ENCODE data around the gene MTG1.

MTG1 gene

DNA sequence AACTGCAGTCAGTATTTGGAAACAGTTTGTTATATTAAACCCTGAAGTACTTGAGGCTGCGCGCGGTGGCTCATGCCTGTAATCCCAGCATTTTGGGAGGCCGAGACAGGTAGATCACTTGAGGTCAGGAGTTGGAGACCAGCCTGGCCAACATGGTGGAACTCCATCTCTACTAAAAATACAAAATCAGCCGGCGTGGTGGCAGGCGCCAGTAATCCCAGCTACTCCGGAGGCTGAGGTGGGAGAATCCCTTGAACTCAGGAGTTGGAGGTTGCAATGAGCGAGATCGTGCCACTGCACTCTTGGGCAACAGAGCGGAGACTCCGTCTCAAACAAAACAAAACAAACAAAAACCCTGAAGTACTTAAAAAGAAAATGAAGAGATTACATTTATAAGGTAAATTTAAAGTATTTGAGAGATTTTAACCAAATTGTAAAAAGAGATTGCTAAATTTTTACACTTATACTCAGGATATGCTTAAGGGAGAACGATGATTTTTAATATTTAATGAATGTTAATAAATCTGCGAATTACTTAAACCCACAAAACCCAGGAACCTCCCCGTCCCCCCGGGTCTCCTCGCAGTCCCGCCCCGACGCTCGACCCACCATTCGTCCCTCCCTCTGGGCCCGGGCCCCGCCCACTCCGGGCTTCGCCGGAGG lies 425 bp upstream of the MTG1 start:
- no peak for DNase-seq
- H3K36me3 Mint-ChIP-seq (ENCODE audit: low read depth): peaks cover 40% of the 10 kb centered on the region

DNA sequence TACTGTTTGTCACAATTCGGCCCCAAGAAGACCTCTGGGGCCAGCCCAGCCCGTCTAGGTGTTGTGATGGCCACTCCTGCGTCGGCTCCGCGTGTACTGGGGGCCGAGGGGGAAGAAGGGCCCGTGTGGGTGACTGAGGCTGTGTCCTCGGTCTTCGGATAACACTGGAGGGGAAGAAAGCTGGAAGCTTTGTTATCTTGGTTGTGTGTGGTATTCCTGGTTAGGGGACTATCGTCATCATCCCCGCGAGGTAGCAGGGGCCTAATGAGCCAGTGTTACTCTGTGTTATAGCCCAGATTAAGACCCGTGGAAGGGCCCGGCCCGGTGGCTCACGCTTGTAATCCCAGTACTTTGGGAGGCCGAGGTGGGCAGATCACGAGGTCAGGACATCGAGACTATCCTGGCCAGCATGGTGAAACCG lies 854 bp downstream of the MTG1 start:
- H3K27ac Mint-ChIP-seq: peak overlapping the region; percentile 97
- DNase-seq: no peak
- H3K4me3 Mint-ChIP-seq: peak overlapping the region; percentile 96
- H3K36me3 Mint-ChIP-seq (ENCODE audit: low read depth): peaks cover 53% of the 10 kb centered on the region
- no peaks in the 10 kb centered on the region for H3K27me3 Mint-ChIP-seq
- peaks cover 64% of the 10 kb centered on the region for H3K4me1 Mint-ChIP-seq (ENCODE audit: low read depth)
- H3K9me3 Mint-ChIP-seq: no peaks in the 10 kb centered on the region

More for the DNA sequence above, 425 bp upstream of the MTG1 start:
- Mint-ChIP-seq H3K4me1 (ENCODE audit: low read depth) (peaks cover 69% of the 10 kb centered on the region), H3K27ac (peak overlapping the region; percentile 75), H3K9me3 (no peaks in the 10 kb centered on the region), H3K27me3 (no peaks in the 10 kb centered on the region), H3K4me3 (peak overlapping the region; percentile 96)

DNA sequence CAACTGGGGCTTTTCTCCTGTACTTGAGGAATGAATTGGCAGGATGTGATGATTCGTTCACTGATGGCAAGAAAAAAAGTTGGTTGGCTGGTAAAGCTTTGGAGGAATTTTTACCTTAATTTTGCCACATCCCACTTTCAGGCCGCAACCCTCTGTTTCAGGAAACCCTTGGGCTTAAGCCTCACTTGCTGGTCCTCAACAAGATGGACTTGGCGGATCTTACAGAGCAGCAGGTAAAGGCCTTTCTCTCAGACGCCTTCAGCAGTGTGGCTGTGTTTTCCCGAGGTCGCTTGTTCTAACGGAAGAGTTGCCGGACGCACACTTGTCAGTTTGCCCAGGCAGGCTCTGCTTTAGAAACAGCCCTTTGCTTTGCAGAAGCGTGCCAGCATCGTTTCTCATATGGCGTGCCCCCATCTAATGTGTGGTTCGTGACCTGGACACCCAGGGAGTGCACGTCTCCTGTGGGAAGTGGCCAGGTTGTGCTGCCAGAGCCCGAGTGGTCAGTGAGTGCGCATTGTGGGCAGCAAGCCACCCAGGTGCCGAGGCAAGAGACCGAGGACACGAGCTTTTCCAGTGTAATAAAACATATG lies 2.2 kb downstream of the MTG1 start:
- peak overlapping the region; percentile 96 for H3K4me3 Mint-ChIP-seq
- no peaks in the 10 kb centered on the region for H3K27me3 Mint-ChIP-seq
- no peaks in the 10 kb centered on the region for H3K9me3 Mint-ChIP-seq
- no peak for DNase-seq
- peaks cover 65% of the 10 kb centered on the region for H3K4me1 Mint-ChIP-seq (ENCODE audit: low read depth)
- peaks cover 66% of the 10 kb centered on the region for H3K36me3 Mint-ChIP-seq (ENCODE audit: low read depth)
- peak overlapping the region; percentile 97 for H3K27ac Mint-ChIP-seq

DNA sequence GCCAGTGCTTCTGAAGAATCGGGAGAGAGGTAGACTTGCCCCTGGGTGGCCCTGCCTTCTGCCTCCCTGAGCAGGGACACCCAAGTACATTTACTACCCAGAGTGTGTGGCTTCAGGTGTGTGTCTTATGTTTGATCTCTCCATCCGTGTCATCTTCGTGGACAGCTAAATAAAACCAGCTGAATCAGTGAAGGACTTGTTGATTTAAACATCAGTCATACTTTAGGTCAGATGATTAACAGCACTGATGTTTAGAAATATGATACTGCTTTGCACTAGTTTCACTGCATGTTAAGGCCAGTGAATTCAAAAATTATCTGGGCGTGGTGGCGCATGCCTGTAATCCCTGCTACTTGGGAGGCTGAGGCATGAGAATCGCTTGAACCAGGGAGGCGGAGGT lies 4.0 kb downstream of the MTG1 start:
- H3K27me3 Mint-ChIP-seq: no peaks in the 10 kb centered on the region
- no peak overlapping the region for H3K4me3 Mint-ChIP-seq
- peaks cover 59% of the 10 kb centered on the region for H3K4me1 Mint-ChIP-seq (ENCODE audit: low read depth)
- no peak for DNase-seq
- H3K27ac Mint-ChIP-seq: peak overlapping the region; percentile 50
- H3K9me3 Mint-ChIP-seq: no peaks in the 10 kb centered on the region
- peaks cover 83% of the 10 kb centered on the region for H3K36me3 Mint-ChIP-seq (ENCODE audit: low read depth)

DNA sequence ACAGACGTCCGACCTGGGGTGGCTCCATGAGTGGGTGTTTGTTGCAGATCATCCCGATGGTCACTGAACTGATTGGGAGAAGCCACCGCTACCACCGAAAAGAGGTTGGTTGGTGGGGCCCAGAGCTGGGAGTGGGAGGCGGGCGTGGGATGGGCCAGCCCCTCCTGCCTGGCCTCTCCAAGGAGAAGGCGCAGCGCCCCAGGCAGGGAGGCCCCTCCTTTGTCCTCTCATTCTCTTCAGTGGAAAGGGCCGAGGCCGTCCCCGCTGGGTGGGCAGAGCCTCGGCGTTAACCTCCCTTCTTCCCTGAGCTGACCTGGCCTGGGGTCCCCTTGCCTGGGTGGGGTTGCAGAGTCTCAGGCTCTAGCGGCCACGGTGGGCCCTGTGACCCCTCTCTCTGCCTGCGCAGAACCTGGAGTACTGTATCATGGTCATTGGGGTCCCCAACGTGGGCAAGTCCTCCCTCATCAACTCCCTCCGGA lies 5.2 kb downstream of the MTG1 start:
- no peaks in the 10 kb centered on the region for H3K9me3 Mint-ChIP-seq
- no peak overlapping the region for H3K4me3 Mint-ChIP-seq
- H3K27me3 Mint-ChIP-seq: no peaks in the 10 kb centered on the region
- DNase-seq: no peak
- H3K27ac Mint-ChIP-seq: no peak overlapping the region
- H3K36me3 Mint-ChIP-seq (ENCODE audit: low read depth): peaks cover 93% of the 10 kb centered on the region
- H3K4me1 Mint-ChIP-seq (ENCODE audit: low read depth): peaks cover 55% of the 10 kb centered on the region

DNA sequence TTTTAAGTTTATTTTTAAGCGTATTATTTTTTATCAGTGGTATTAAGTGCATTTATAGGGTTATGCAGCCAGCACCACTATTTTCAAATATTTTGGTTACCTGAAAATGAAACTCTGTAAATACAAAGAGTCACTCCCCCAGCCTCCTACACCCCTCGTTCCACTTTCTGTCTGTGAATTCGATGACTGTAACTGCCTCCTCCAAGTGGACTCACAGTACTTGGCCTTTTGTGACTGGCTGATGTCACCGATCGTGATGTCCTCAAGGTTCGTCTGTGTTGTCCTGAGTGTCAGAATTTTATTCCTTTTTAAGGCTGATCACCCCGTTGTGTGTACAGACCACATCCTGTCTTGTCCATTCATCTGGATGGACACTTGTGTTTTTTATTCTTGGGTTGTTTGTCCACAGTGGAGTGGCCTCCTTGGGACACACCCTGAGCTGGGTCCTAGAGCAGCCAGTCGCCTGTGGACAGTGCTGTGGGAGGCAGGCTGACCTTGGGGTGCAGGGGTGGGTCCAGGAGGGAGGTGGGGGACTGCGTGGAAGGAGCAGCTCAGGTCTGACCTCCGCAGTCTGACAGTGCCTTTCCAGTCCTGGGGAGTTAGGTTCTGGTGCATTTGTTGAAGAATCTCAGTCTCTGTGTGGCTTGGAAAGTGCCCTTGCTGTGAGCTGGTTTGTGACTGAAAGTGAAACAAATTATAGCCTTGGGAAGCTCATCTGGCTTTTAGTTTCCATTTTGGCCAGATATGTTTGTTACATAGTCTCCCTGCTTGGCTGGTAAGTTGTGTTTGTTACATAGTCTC lies 6.9 kb downstream of the MTG1 start:
- Mint-ChIP-seq H3K4me3 (no peak overlapping the region), H3K4me1 (ENCODE audit: low read depth) (peaks cover 60% of the 10 kb centered on the region), H3K27me3 (no peaks in the 10 kb centered on the region), H3K36me3 (ENCODE audit: low read depth) (peaks cover 96% of the 10 kb centered on the region), H3K9me3 (no peaks in the 10 kb centered on the region), H3K27ac (peak overlapping the region; percentile 69)
- DNase-seq: no peak

DNA sequence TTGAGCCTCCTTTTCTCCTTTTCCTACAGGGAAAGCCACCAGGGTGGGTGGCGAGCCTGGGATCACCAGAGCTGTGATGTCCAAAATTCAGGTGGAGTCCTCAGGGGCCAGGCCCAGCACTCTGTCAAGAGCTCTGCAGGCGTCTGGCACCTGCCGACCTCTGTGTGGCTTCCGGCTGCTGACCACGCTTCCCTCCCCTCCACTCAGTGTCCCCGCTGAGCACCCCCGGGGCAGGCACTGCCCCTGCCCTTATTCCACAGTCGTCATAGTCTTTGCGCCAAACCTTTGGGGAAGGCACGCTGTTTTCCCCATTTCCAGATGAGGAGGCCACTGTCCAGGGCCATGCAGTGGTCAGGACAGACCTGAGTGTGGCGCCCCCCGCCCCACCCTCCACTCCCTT lies 7.5 kb downstream of the MTG1 start:
- H3K27me3 Mint-ChIP-seq: no peaks in the 10 kb centered on the region
- no peaks in the 10 kb centered on the region for H3K9me3 Mint-ChIP-seq
- H3K4me3 Mint-ChIP-seq: no peak overlapping the region
- peak overlapping the region; percentile 69 for H3K27ac Mint-ChIP-seq
- no peak for DNase-seq
- peaks cover 97% of the 10 kb centered on the region for H3K36me3 Mint-ChIP-seq (ENCODE audit: low read depth)
- H3K4me1 Mint-ChIP-seq (ENCODE audit: low read depth): peaks cover 59% of the 10 kb centered on the region

DNA sequence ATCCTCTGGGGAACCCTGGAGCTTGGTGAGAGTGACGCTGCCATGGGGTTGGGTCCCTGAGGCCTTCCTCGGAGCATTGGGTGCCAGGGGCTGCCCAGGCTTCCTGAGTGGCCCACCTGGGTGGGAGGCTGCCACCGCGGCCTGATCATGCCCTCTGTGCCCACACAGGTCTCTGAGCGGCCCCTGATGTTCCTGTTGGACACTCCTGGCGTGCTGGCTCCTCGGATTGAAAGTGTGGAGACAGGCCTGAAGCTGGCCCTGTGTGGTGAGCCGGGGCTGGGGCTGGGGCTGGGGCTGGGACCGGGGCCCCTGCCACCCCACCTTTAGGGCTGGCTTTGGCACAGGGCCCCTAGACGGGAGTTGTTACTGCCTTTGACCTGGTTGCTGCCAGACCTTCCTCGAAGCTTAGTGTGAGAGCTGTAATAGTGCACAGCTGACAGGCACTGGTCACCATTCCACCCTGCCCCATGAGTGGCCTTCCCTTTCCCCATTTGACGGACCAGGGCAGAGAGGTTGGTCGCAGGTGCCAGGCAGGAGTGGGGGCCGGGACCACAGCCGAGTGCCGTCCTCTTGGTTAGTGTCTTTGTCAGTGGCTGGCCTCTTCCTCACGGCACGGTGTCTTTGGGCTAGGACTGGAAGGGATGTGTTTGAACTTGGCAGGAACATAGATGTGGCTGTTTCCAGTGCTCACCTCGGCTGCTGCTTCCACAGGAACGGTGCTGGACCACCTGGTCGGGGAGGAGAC lies 8.2 kb downstream of the MTG1 start:
- Mint-ChIP-seq H3K4me1 (ENCODE audit: low read depth) (peaks cover 58% of the 10 kb centered on the region), H3K36me3 (ENCODE audit: low read depth) (peaks cover 97% of the 10 kb centered on the region)

DNA sequence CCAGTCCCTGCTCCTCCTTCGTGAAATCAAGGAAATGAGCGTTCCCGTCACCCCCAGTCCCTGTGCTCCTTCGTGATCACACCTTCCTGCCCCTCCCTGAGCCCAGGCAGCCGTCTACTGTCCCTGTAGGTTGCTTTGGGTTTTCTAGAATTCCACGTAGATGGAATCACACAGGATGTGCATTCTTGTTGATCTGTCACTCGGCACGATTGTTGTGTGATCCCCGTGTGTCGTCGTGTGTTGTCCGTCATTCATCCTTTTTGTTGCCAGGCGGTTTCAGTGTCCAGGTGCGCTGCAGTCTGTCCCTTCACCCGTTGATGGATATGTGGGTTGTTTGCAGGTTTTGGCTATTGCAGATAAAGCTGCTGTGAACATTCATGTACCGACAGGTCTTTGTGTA lies 9.4 kb downstream of the MTG1 start:
- Mint-ChIP-seq H3K4me1 (ENCODE audit: low read depth) (peaks cover 59% of the 10 kb centered on the region), H3K36me3 (ENCODE audit: low read depth) (peaks cover 97% of the 10 kb centered on the region), H3K27me3 (no peaks in the 10 kb centered on the region), H3K27ac (no peak overlapping the region), H3K4me3 (no peak overlapping the region), H3K9me3 (no peaks in the 10 kb centered on the region)
- DNase-seq: no peak

More for the DNA sequence above, 8.2 kb downstream of the MTG1 start:
- Mint-ChIP-seq H3K4me3 (no peak overlapping the region), H3K9me3 (no peaks in the 10 kb centered on the region), H3K27me3 (no peaks in the 10 kb centered on the region), H3K27ac (peak overlapping the region; percentile 1)
- no peak for DNase-seq

DNA sequence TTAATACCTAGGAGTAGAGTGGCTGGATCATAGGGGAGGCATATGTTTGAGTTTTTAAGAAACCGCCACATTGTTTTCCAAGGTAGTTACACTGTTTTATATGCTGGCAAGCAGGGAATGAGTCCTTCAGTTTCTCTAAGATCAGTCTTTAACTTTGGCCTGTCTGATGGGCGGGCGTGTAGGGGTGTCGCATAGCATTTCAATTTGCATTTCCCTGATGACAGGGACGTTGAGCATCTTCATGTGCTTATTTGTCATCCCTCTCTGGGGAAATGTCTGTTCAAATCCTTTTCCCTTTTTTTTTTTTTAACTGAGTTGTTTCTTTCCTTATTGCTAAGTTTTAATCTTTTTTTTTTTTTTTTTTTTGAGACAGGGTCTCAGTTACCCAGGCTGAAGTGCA lies 9.8 kb downstream of the MTG1 start:
- Mint-ChIP-seq H3K4me1 (ENCODE audit: low read depth) (peaks cover 62% of the 10 kb centered on the region), H3K9me3 (no peaks in the 10 kb centered on the region), H3K27me3 (no peaks in the 10 kb centered on the region), H3K36me3 (ENCODE audit: low read depth) (peaks cover 97% of the 10 kb centered on the region), H3K27ac (no peak overlapping the region), H3K4me3 (no peak overlapping the region)
- DNase-seq: no peak

DNA sequence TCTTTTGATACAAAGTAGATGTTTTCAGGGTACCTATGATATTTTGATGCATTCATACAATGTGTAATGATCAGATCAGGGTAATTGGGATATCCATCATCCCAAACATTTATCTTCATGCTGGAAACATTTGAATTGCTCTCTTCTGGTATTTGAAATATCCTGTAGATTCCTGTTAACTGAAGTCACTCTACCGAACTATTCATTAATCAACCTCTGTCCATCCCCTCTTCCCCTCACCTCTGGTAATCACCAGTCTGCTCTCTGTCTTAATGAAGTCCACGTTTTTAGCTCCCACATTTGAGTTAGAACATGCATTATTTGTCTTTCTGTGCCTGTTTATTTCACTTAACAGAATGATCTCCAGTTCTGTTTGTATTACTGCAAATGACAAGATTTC lies 11.3 kb downstream of the MTG1 start:
- H3K9me3 Mint-ChIP-seq: peaks cover under 1% of the 10 kb centered on the region
- H3K27ac Mint-ChIP-seq: peak overlapping the region; percentile 26
- peaks cover 95% of the 10 kb centered on the region for H3K36me3 Mint-ChIP-seq (ENCODE audit: low read depth)
- no peak for DNase-seq
- H3K4me3 Mint-ChIP-seq: no peak overlapping the region
- no peaks in the 10 kb centered on the region for H3K27me3 Mint-ChIP-seq
- H3K4me1 Mint-ChIP-seq (ENCODE audit: low read depth): peaks cover 58% of the 10 kb centered on the region

DNA sequence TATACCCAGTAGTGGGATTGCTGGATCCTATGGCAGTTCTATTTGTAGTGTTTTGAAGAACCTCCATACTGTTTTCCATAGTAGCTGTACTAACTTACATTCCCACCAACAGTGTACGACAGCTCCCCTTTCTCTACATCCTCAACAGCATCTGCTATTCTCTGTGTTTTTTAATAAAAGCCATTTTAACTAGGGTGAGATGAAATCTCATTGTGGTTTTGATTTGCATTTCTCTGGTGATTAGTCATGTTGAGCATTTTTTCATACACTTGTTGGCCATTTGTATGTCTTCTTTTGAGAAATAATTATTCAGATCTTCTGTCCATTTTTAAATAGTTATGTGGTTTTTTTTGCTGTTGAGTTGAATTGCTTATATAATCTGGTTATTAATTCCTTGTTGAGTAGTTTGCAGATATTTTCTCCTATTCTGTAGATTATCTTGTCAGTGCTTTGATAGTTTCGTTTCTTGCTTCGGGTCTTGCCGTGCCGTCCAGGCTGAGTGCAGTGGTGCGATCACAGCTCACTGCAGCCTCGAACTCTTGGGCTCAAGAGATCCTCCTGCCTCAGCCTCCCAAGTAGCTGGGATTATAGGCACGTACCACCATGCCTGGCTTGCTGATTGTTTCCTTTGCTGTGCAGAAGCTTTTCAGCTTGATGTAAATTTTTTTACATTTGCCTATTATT lies 12.0 kb downstream of the MTG1 start:
- H3K36me3 Mint-ChIP-seq (ENCODE audit: low read depth): peaks cover 95% of the 10 kb centered on the region
- H3K4me1 Mint-ChIP-seq (ENCODE audit: low read depth): peaks cover 51% of the 10 kb centered on the region
- H3K4me3 Mint-ChIP-seq: no peak overlapping the region
- peak overlapping the region; percentile 26 for H3K27ac Mint-ChIP-seq
- no peak for DNase-seq
- peaks cover 5% of the 10 kb centered on the region for H3K9me3 Mint-ChIP-seq
- no peaks in the 10 kb centered on the region for H3K27me3 Mint-ChIP-seq

DNA sequence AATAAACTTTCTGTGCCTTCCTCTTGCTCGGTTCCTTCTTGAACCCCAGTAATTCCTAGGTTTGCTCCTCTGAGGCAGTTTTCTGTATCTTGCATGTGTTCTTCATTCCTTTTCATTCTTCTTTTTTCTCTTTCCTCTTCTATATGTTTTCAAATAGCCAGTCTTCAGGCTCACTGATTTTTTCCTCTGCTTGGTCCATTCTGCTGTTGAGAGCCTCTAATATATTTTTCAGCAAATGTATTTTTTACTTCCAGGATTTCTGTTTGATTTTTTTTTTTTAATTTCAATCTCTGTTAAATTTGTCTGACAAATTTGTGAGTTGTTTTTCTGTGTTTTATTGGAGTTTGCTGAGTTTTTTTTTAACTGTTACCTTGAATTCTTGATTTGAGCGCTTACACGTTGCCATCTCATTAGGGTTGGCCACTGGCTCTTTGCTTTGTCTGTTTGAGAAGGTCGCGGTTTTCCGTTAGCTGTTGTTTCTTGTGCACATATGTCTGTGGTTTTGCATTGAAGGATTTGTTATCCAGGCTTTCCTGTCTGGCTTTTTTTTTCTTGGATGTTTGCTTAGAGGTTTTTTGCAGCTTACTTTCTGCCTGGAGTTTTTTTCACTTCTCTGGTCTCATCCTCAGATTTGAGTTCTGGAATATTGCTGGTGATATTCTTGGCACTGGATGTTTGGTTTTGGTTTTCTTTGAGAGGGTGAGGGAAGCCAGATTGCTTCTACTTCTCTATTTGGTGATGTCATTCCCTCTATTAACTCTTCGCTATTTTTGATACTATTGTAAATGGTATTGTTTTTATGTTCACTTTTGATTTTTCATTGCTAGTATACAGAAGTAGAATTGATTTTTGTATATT lies 17.8 kb downstream of the MTG1 start:
- H3K27ac Mint-ChIP-seq: no peak overlapping the region
- no peak overlapping the region for H3K4me3 Mint-ChIP-seq

More for the DNA sequence above, 17.8 kb downstream of the MTG1 start:
- Mint-ChIP-seq H3K4me1 (ENCODE audit: low read depth) (peaks cover 24% of the 10 kb centered on the region), H3K36me3 (ENCODE audit: low read depth) (peaks cover 91% of the 10 kb centered on the region), H3K27me3 (no peaks in the 10 kb centered on the region), H3K9me3 (peaks cover 18% of the 10 kb centered on the region)
- no peak for DNase-seq
